Measurements from ENCODE around the gene TMEM109. TPM values are rescaled to one million over a fixed set of nuclear protein-coding genes. Genes with fewer than 3 reads are reported as not detected.
A peak's percentile ranks its signal among the peaks of the same experiment; 100 is the strongest.

TMEM109 gene
- total and polyA plus RNA-seq, 2 of the 13 experiments (the other 11 are each of a cell fraction or from before 2014, with no cell fraction given), result 7.7 to 18.0 TPM

DNA sequence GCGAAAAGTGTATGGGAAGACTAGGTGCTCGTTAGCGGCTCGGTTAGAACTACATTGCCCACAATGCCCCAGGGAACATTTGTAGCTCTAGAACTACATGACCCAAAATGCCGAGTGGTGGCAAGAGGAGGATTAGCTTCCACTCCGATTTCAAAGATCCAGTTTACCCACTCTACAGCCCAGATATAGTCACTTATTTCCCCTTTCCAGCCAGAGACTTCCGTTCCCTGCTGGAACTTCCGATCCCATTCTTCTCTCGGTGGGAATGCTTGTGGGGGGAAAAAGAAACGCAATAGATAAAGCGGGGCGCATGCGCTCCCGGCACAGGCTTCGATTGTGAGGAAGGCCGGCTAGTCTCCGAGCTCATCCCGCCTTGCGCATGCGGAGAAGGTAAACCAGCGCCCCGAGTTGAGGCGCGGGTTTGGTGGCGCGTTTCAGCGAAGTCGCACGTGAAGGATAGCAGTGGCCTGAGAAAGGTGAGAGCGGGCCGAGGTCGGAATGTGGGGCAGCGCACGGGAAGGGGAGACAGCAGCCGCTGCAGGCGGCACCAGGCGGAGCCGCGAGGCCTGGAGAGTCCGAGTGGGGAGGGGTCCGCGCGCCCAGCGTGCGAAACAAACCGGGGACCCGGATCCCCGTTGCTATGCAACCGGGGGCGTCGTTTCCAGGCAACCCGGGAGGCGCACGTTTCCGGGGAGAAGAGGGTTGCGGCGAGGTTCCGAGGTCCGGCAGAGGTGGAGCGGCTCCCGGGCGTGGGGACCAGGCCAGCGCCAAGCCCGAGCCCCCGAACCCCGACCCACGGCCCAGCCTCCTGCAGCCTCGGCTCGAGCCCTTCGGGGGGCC lies at the start of gene TMEM109 (continued):
- TF ChIP-seq DR1 (CRISPR knock-in tag; IDR thresholded peaks at IDR 0.05) (peak; percentile 60; the same call in 1 of the 2 replicates), FOXM1 (CRISPR knock-in tag; IDR thresholded peaks at IDR 0.05) (no peak), ZFP41 (CRISPR knock-in tag; IDR thresholded peaks at IDR 0.05; ENCODE audit: borderline replicate concordance) (no peak; the same call in 1 of the 2 replicates), FIP1L1 (IDR thresholded peaks at IDR 0.05; ENCODE audit: borderline replicate concordance, insufficient read depth, low read depth, low read length) (no peak), GABPB1 (CRISPR knock-in tag; IDR thresholded peaks at IDR 0.05) (peak; percentile 50), ATM (IDR thresholded peaks at IDR 0.05; ENCODE audit: borderline replicate concordance) (no peak), FOXJ3 (CRISPR knock-in tag; IDR thresholded peaks at IDR 0.05; ENCODE audit: borderline replicate concordance) (no peak), ZNF12 (CRISPR knock-in tag; IDR thresholded peaks at IDR 0.05) (no peak), NFKBIZ (CRISPR knock-in tag; IDR thresholded peaks at IDR 0.05) (no peak), ARHGAP35 (CRISPR knock-in tag; IDR thresholded peaks at IDR 0.05; ENCODE audit: borderline replicate concordance) (0 out of 2 replicates have a peak, but pooled peaks have one; percentile 28)
- TF ChIP-seq, protein P1, sequence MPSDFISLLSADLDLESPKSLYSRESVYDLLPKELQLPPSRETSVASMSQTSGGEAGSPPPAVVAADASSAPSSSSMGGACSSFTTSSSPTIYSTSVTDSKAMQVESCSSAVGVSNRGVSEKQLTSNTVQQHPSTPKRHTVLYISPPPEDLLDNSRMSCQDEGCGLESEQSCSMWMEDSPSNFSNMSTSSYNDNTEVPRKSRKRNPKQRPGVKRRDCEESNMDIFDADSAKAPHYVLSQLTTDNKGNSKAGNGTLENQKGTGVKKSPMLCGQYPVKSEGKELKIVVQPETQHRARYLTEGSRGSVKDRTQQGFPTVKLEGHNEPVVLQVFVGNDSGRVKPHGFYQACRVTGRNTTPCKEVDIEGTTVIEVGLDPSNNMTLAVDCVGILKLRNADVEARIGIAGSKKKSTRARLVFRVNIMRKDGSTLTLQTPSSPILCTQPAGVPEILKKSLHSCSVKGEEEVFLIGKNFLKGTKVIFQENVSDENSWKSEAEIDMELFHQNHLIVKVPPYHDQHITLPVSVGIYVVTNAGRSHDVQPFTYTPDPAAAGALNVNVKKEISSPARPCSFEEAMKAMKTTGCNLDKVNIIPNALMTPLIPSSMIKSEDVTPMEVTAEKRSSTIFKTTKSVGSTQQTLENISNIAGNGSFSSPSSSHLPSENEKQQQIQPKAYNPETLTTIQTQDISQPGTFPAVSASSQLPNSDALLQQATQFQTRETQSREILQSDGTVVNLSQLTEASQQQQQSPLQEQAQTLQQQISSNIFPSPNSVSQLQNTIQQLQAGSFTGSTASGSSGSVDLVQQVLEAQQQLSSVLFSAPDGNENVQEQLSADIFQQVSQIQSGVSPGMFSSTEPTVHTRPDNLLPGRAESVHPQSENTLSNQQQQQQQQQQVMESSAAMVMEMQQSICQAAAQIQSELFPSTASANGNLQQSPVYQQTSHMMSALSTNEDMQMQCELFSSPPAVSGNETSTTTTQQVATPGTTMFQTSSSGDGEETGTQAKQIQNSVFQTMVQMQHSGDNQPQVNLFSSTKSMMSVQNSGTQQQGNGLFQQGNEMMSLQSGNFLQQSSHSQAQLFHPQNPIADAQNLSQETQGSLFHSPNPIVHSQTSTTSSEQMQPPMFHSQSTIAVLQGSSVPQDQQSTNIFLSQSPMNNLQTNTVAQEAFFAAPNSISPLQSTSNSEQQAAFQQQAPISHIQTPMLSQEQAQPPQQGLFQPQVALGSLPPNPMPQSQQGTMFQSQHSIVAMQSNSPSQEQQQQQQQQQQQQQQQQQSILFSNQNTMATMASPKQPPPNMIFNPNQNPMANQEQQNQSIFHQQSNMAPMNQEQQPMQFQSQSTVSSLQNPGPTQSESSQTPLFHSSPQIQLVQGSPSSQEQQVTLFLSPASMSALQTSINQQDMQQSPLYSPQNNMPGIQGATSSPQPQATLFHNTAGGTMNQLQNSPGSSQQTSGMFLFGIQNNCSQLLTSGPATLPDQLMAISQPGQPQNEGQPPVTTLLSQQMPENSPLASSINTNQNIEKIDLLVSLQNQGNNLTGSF (CRISPR knock-in tag; IDR thresholded peaks at IDR 0.05), result peak; percentile 54; the same call in 1 of the 2 replicates
- TF ChIP-seq, protein P2, sequence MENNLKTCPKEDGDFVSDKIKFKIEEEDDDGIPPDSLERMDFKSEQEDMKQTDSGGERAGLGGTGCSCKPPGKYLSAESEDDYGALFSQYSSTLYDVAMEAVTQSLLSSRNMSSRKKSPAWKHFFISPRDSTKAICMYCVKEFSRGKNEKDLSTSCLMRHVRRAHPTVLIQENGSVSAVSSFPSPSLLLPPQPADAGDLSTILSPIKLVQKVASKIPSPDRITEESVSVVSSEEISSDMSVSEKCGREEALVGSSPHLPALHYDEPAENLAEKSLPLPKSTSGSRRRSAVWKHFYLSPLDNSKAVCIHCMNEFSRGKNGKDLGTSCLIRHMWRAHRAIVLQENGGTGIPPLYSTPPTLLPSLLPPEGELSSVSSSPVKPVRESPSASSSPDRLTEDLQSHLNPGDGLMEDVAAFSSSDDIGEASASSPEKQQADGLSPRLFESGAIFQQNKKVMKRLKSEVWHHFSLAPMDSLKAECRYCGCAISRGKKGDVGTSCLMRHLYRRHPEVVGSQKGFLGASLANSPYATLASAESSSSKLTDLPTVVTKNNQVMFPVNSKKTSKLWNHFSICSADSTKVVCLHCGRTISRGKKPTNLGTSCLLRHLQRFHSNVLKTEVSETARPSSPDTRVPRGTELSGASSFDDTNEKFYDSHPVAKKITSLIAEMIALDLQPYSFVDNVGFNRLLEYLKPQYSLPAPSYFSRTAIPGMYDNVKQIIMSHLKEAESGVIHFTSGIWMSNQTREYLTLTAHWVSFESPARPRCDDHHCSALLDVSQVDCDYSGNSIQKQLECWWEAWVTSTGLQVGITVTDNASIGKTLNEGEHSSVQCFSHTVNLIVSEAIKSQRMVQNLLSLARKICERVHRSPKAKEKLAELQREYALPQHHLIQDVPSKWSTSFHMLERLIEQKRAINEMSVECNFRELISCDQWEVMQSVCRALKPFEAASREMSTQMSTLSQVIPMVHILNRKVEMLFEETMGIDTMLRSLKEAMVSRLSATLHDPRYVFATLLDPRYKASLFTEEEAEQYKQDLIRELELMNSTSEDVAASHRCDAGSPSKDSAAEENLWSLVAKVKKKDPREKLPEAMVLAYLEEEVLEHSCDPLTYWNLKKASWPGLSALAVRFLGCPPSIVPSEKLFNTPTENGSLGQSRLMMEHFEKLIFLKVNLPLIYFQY (CRISPR knock-in tag; IDR thresholded peaks at IDR 0.05; ENCODE audit: borderline replicate concordance), result no peak
- TF ChIP-seq, protein P3, sequence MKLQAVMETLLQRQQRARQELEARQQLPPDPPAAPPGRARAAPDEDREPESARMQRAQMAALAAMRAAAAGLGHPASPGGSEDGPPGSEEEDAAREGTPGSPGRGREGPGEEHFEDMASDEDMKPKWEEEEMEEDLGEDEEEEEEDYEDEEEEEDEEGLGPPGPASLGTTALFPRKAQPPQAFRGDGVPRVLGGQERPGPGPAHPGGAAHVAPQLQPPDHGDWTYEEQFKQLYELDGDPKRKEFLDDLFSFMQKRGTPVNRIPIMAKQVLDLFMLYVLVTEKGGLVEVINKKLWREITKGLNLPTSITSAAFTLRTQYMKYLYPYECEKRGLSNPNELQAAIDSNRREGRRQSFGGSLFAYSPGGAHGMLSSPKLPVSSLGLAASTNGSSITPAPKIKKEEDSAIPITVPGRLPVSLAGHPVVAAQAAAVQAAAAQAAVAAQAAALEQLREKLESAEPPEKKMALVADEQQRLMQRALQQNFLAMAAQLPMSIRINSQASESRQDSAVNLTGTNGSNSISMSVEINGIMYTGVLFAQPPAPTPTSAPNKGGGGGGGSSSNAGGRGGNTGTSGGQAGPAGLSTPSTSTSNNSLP (IDR thresholded peaks at IDR 0.05; ENCODE audit: low read depth, low read length), result no peak
- TF ChIP-seq, protein P4, sequence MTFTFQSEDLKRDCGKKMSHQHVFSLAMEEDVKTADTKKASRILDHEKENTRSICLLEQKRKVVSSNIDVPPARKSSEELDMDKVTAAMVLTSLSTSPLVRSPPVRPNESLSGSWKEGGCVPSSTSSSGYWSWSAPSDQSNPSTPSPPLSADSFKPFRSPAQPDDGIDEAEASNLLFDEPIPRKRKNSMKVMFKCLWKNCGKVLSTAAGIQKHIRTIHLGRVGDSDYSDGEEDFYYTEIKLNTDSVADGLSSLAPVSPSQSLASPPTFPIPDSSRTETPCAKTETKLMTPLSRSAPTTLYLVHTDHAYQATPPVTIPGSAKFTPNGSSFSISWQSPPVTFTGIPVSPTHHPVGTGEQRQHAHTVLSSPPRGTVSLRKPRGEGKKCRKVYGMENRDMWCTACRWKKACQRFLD (CRISPR knock-in tag; IDR thresholded peaks at IDR 0.05; ENCODE audit: borderline replicate concordance), result no peak
